Transverse colon (tissue), 4 donors: ENCODE results near the gene BMP4. TPM values are rescaled to one million over a fixed set of nuclear protein-coding genes. Genes with fewer than 3 reads are reported as not detected.
A peak's percentile ranks its signal among the peaks of the same experiment; 100 is the strongest.

Experiments
- DNase-seq: peaks from one replicate; pipeline ENCODE4 v3.0.0-alpha.2; 2019
- H3K27ac ChIP-seq, 4 donors: fragments of 200-600 bp; sonication (generic); 2 replicates each; pipeline ENCODE4 v1.5.1; 2016 to 2018; ENCODE audit warnings: inconsistent platforms in 4 of 4
- H3K27me3 ChIP-seq: fragments of 200-600 bp; sonication (generic); 2 replicates; pipeline ENCODE4 v1.5.1; 2017; ENCODE audit warnings: inconsistent platforms
- H3K36me3 ChIP-seq, 4 donors: fragments of 200-600 bp; sonication (generic); 2 replicates each; pipeline ENCODE4 v1.5.1; 2017 to 2019; ENCODE audit warnings: inconsistent platforms in 4 of 4
- H3K4me1 ChIP-seq, 4 donors: fragments of 200-600 bp; sonication (generic); 2 replicates each; pipeline ENCODE4 v1.5.1; 2017 to 2020; ENCODE audit warnings: inconsistent platforms in 4 of 4
- H3K4me3 ChIP-seq, 4 donors: fragments of 200-600 bp; sonication (generic); 1 replicate in 1 of 4; 2 replicates in 3 of 4; pipeline versions ENCODE4 v1.5.1 to v1.6.1; 2017 to 2019; ENCODE audit warnings: inconsistent platforms in 4 of 4
- H3K9me3 ChIP-seq, 2 donors: fragments of 200-600 bp; sonication (generic); 2 replicates each; pipeline ENCODE4 v1.5.1; 2017 to 2019; ENCODE audit warnings: inconsistent platforms in 2 of 2
- EP300 ChIP-seq: sonication (generic); formaldehyde crosslinking; IDR thresholded peaks from one replicate; pipeline ENCODE4 v1.6.1; 2017; ENCODE audit warnings: antibody characterized with exemption, low read depth
- POLR2A ChIP-seq: fragments of 450-650 bp; IDR thresholded peaks from one replicate; pipeline ENCODE4 v1.6.1; 2016; ENCODE audit warnings: antibody characterized with exemption, mild to moderate bottlenecking, moderate library complexity
- POLR2AphosphoS5 ChIP-seq, 3 donors: sonication (generic); formaldehyde crosslinking; IDR thresholded peaks; one replicate each; pipeline ENCODE4 v1.6.1; 2016; ENCODE audit warnings: antibody characterized with exemption in 3 of 3
- WGBS, 2 donors: methylation state at CpG; one replicate each; pipeline ENCODE4 v1.1.5; 2018; ENCODE audit warnings: low coverage in 1 of 2; 5-methylcytosine and 5-hydroxymethylcytosine counted together
- in situ Hi-C, 4 donors: fragments of 200-750 bp; cut with MboI; loops; one replicate each; pipeline versions ENCODE4 v1.15.0 to v1.15.1; 2017; ENCODE audit warnings: low sequenced_read_pairs in 3 of 4, low pct_ligation_motif_present in 1 of 4, low pct_unique_long_range_greater_than_20kb in 1 of 4
- intact Hi-C: fragments of 100-400 bp; cut with DNase I; formaldehyde crosslinking; loops from one replicate; pipeline ENCODE4 v1.15.1; 2023; ENCODE audit warnings: low total_unique reads
- total RNA-seq, 4 donors: library from RNA; depleted of rRNA; stranded (reverse); fragments of >200 nt; gene quantifications; one replicate each; pipeline ENCODE4 v1.1.0, GENCODE V29; 2016
- TF ChIP-seq, protein P1 (sequence below), 5 experiments: fragments of 200-600 bp in 3 of 5; fragments of 450-650 bp in 2 of 5; sonication (generic) in 3 of 5; IDR thresholded peaks; 1 replicate in 2 of 5; 2 replicates in 3 of 5; pipeline ENCODE4 v1.5.1; 2016 to 2017; ENCODE audit warnings: antibody characterized with exemption in 5 of 5, inconsistent platforms in 3 of 5, mild to moderate bottlenecking in 2 of 5, moderate library complexity in 1 of 5

Gene BMP4
- total RNA-seq, 4 donors from 2014 or later = 7.2 to 56.5 (median 12.4) TPM

GRCh38 chr14:53953002-53953827 lies 3.4 kb downstream of the BMP4 start:
- H3K4me1 ChIP-seq = peaks cover 4 to 43% (median 34%) of the 10 kb centered on the region in 4 donors
- TF ChIP-seq POLR2A (peak; percentile 61), POLR2AphosphoS5 (IDR thresholded peaks at IDR 0.05) (peak; percentile 61 to 82 (median 72))
- TF ChIP-seq, protein P1, sequence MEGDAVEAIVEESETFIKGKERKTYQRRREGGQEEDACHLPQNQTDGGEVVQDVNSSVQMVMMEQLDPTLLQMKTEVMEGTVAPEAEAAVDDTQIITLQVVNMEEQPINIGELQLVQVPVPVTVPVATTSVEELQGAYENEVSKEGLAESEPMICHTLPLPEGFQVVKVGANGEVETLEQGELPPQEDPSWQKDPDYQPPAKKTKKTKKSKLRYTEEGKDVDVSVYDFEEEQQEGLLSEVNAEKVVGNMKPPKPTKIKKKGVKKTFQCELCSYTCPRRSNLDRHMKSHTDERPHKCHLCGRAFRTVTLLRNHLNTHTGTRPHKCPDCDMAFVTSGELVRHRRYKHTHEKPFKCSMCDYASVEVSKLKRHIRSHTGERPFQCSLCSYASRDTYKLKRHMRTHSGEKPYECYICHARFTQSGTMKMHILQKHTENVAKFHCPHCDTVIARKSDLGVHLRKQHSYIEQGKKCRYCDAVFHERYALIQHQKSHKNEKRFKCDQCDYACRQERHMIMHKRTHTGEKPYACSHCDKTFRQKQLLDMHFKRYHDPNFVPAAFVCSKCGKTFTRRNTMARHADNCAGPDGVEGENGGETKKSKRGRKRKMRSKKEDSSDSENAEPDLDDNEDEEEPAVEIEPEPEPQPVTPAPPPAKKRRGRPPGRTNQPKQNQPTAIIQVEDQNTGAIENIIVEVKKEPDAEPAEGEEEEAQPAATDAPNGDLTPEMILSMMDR (IDR thresholded peaks at IDR 0.05) = no peak
- H3K27ac ChIP-seq = peak overlapping the region; percentile 80 to 89 (median 83)
- intact Hi-C loops = loop anchor here (10.0 kb wide), 1 partner anchor 222 kb away; no protein-coding TSS in a partner anchor
- peaks cover 42% of the 10 kb centered on the region for H3K27me3 ChIP-seq
- peak; percentile 78 for DNase-seq
- peak overlapping the region; percentile 54 to 71 (median 57) for H3K4me3 ChIP-seq
- no peaks in the 10 kb centered on the region for H3K36me3 ChIP-seq
- 3% methylated on average over 49 of the region's 72 CpGs; no CpG with 5 or more reads in 1 of the 2 donors for WGBS, 2 donors
- no peaks in the 10 kb centered on the region for H3K9me3 ChIP-seq
- in situ Hi-C loops = loop anchor here in 1 of 4 donors (25.0 kb wide), 1 partner anchor 384 kb away; no protein-coding TSS in a partner anchor

- peaks cover 4 to 43% (median 34%) of the 10 kb centered on the region in 4 donors for H3K4me1 ChIP-seq
- intact Hi-C loops (loop anchor here (10.0 kb wide), 1 partner anchor 222 kb away; no protein-coding TSS in a partner anchor), in situ Hi-C loops (loop anchor here in 1 of 4 donors (25.0 kb wide), 1 partner anchor 385 kb away; no protein-coding TSS in a partner anchor)
- DNase-seq = no peak
- peaks cover 45% of the 10 kb centered on the region for H3K27me3 ChIP-seq
- H3K4me3 ChIP-seq = peak overlapping the region; percentile 6 to 59 (median 54)
- H3K27ac ChIP-seq = peak overlapping the region; percentile 80 to 89 (median 83)
- H3K36me3 ChIP-seq = no peaks in the 10 kb centered on the region
- no peaks in the 10 kb centered on the region for H3K9me3 ChIP-seq
- WGBS, 2 donors = 0 to 33% methylated on average over 1 to 10 of the region's 10 CpGs
- TF ChIP-seq EP300 (no peak), POLR2AphosphoS5 (IDR thresholded peaks at IDR 0.05) (no peak), POLR2A (no peak)
- TF ChIP-seq, protein P1 (IDR thresholded peaks at IDR 0.05) = no peak
These were observed 4.1 kb downstream of the BMP4 start for GRCh38 chr14:53952533-53952932.

DNA sequence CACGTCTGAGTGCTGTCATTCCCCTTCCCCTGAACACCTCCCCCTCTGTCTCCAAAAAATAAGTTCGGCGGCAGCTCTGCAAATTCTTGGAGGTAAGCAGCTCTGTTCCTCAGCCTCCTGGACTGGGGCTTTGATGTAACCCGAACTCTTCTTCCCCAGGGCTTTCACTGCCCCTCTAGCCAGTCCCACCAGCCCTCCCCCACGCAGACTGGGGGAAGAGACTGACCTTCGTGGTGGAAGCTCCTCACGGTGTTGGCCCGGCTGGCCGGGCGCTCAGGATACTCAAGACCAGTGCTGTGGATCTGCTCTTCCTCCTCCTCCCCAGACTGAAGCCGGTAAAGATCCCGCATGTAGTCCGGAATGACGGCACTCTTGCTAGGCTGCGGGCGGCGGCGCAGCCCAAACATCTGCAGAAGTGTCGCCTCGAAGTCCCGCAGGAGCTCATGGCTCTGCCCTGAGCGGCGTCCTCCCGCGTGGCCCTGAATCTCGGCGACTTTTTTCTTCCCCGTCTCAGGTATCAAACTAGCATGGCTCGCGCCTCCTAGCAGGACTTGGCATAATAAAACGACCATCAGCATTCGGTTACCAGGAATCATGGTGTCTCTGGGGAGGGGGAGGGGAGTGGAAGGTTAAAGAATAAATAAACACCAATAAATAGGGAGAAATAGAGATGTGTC lies 4.9 kb downstream of the BMP4 start:
- Histone ChIP-seq H3K9me3 (no peaks in the 10 kb centered on the region), H3K36me3 (no peaks in the 10 kb centered on the region), H3K27me3 (peaks cover 51% of the 10 kb centered on the region), H3K4me3 (peak overlapping the region in 3 of 4 donors; percentile 54 to 59 (median 55)), H3K27ac (peak overlapping the region; percentile 26 to 89 (median 83)), H3K4me1 (peaks cover 4 to 46% (median 35%) of the 10 kb centered on the region in 4 donors)
- TF ChIP-seq EP300 (no peak), POLR2AphosphoS5 (IDR thresholded peaks at IDR 0.05) (no peak), POLR2A (no peak)
- TF ChIP-seq, protein P1 (IDR thresholded peaks at IDR 0.05) = no peak
- intact Hi-C loops (loop anchor here (10.0 kb wide), 1 partner anchor 223 kb away; no protein-coding TSS in a partner anchor), in situ Hi-C loops (loop anchor here in 1 of 4 donors (25.0 kb wide), 1 partner anchor 386 kb away; no protein-coding TSS in a partner anchor)
- DNase-seq = no peak
- WGBS, 2 donors = 53% methylated on average over 32 of the region's 32 CpGs; no CpG with 5 or more reads in 1 of the 2 donors

GRCh38 chr14:53951243-53951626 lies 5.4 kb downstream of the BMP4 start:
- Histone ChIP-seq H3K27me3 (peaks cover 51% of the 10 kb centered on the region), H3K27ac (peak overlapping the region; percentile 26 to 89 (median 83)), H3K36me3 (no peaks in the 10 kb centered on the region), H3K9me3 (no peaks in the 10 kb centered on the region), H3K4me3 (peak overlapping the region in 3 of 4 donors; percentile 54 to 59 (median 55)), H3K4me1 (peaks cover 4 to 47% (median 35%) of the 10 kb centered on the region in 4 donors)
- TF ChIP-seq, protein P1 (IDR thresholded peaks at IDR 0.05) = no peak
- no peak for TF ChIP-seq POLR2A
- no peak for TF ChIP-seq POLR2AphosphoS5 (IDR thresholded peaks at IDR 0.05)
- no peak for TF ChIP-seq EP300
- 72 to 86% methylated on average over 3 to 6 of the region's 6 CpGs for WGBS, 2 donors
- in situ Hi-C loops (loop anchor here in 1 of 4 donors (25.0 kb wide), 1 partner anchor 386 kb away; no protein-coding TSS in a partner anchor), intact Hi-C loops (loop anchor here (10.0 kb wide), 1 partner anchor 224 kb away; no protein-coding TSS in a partner anchor)
- no peak for DNase-seq
